KBM-7 (cell line): ENCODE measurements around the gene KRTDAP.

ENCODE experiments used
- DNase-seq: peaks from one replicate; pipeline ENCODE4 v3.0.0-alpha.2; 2015
- in situ Hi-C: fragments of 300-500 bp; cut with MboI; formaldehyde crosslinking; loops from 2 replicates; pipeline ENCODE4 v1.14.3; 2020; ENCODE audit warnings: low sequenced_read_pairs, low pct_unique_long_range_greater_than_20kb, mixed read lengths

Gene KRTDAP

DNA sequence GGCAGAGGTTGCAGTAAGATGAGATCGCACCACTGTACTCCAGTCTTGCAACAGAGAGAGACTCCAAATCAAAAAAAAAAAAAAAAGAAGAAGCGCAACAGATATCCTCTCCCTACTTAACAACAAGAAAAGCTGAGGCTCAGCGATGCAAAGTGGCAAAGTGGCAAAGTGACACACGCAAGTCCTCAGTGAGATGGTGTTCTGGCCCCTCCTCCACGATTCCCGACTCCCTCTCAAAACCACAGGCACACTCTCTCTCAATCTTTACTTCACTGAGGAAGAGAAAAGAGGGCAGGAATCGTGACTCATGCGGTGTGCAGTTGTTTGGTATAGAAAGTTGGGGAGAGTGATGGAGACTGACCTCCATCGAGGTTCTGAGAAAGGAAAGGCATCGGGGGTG, 29.7 kb downstream of the KRTDAP start:
- DNase-seq, result peak; percentile 36
- in situ Hi-C loops, result no loop called here

- in situ Hi-C loops, result no loop called here
- DNase-seq, result no peak
Measured at GRCh38 chr19:35459414-35460082, 30.7 kb downstream of the KRTDAP start.

DNA sequence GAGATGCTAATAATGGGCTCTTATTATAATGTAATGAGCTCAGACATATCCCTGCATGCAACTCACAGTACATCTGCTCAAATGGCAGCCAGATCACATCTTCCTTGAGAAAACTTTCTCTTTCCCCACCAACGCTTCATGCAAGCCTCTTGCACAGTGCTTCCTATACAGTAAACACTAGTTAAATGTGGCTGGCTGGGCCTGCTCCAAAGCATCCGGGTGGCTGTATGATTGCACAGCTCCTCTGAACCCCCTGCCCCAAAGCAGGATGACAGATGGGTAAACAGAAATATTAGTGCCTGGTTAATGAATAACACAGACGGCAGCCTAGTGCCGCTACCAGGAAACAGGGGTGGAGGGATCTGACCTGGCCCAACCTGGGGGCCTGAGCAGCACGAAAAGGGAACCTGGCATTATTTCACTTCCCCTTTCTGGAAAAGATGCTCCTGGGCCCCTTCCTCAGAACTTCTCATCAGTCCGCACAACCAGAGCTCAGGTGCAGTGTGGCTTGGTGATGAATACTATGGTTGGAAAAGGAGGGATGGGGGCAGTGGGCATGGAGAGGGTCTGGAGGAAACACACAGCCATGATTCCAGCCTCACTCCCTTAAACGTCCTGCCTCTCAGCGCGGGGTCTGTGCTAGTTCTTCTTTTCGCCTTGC, 31.4 kb downstream of the KRTDAP start:
- DNase-seq, result peak; percentile 74
- in situ Hi-C loops, result no loop called here

DNA sequence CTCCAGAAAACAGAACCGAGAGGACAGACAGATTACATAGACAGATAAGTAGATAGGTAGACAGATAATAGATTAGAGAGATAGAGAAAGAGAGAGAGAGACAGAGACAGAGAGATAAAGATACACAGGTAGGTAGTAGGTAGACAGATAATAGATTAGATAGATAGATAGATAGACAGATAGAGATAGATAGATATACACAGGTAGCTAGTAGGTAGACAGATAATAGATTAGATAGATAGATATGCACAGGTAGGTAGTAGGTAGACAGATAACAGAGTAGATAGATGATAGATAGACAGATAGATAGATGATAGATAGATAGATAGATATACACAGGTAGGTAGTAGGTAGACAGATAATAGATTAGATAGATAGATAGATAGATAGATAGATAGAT, 32.1 kb downstream of the KRTDAP start:
- in situ Hi-C loops, result no loop called here
- DNase-seq, result no peak

DNA sequence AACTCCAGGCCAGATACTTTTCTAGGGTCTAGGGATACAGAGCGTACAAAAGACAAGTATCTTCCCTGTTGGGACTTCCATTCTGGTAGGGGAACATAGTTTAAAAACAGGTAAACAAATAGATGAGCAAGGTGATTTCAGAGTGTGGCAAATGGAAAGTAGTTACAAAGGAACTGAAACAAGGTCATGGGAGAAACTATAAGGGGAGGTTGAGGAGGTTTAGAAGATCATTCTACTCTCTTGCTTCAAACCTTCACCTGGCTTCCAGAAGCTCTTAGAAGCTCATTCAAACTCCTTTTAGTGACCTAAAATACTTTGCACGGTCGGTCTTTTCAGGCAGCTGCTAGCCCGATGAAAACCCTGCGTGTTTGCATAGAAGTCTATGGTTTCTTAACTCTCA, 33.1 kb downstream of the KRTDAP start:
- no peak for DNase-seq

DNA sequence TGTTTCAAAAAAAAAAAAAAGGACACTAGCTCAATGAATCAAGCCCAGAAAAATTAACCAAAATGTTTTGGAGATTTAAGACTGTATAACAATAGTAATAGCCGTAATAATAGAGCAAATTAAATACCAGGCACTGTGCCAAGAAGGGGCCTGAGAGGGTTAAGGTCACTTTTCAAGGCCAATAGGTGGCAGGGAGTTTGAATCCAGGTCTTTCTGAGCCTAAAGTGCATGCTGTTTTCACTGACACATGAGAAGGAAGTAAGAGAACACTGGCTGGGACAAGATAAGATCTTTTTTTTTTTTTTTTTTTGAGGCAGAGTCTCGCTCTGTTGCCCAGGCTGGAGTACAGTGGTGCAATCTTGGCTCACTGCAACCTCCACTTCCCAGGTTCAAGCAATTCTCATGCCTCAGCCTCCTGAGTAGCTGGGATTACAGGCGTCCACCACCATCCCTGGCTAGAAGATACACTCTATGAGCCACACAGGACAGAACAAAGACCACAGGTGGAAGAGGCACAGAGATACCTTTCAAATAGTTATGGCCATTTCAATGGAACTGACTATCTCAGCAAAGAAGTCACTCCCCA, 34.6 kb downstream of the KRTDAP start:
- in situ Hi-C loops, result no loop called here

More for the DNA sequence above, 33.1 kb downstream of the KRTDAP start:
- in situ Hi-C loops, result no loop called here

DNA sequence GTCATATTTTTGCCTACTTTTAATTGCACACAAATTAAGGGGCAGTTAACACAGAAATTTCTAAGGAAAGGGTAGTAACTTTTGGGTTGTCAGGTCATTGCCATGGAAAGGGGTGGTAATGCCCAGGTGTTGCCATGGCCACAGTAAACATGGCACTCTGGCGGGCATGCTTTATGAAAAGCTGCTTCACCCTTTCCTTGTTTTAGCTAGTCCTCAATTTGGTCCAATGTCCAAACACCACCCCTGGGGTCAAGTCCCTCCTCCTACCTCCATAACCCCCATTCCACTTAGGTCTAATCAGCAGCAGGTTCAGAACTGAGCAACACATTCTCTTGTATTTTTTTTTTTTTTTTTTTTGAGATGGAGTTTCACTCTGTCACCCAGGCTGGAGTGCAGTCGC, 35.6 kb downstream of the KRTDAP start:
- DNase-seq, result no peak
- in situ Hi-C loops, result no loop called here

More for the DNA sequence above, 34.6 kb downstream of the KRTDAP start:
- DNase-seq, result peak; percentile 66

DNA sequence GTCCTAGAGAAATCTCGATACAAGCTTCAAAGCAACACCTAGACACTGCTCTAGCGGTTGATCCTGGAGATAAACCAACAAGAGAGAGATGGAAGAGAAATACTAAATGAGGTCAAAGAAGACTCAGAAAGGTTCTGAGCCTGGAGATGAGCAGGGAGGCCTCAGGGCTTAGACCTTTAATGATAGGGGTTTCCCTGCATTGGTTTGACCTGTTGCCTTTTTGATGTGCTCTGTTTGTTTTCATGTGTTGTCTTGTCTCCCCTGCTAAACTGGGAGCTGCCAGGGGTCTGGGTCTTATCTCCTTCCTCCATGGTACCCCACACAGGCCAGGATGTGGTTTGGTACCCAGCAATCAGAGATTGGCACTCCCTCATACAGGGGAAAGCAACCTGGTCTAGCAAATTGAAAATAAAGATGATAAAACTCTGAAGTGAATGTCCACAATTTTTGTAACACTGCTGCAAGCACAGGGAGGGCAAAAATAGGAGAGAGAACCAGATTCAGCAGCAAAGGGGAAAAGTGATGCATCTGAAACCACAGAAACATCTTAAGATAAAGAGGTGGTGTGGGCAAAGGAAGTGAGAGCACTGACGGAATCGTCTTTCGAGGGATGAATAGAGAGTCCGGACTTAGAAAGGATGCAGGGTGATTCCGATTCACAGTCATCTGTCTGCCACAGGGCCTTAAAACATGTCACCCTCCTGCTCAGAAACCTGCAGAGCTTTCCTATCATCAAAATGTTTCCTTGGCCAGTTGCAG, 38.7 kb downstream of the KRTDAP start:
- DNase-seq, result no peak
- in situ Hi-C loops, result no loop called here

DNA sequence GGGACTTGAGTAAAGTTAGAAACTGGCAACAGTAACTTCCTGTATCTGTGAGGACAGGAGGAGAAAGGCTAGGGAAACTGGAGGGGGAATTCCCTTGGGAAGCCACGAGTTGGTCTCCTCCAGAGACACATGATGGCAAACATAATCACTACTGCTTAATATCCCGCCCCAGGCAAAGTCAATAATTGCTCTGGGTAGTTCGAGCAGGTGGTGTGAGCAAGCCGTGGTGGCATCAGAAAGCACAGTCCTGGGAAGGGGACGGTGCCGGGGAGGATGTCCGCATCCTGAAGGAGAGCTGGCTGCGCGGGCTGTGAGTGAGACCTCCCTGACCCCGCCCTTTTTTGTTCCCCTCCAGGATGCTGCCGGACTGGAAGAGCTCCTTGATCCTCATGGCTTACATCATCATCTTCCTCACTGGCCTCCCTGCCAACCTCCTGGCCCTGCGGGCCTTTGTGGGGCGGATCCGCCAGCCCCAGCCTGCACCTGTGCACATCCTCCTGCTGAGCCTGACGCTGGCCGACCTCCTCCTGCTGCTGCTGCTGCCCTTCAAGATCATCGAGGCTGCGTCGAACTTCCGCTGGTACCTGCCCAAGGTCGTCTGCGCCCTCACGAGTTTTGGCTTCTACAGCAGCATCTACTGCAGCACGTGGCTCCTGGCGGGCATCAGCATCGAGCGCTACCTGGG, 40.8 kb downstream of the KRTDAP start:
- DNase-seq, result no peak
- in situ Hi-C loops, result no loop called here

GRCh38 chr19:35447606-35448469, 42.4 kb downstream of the KRTDAP start, which contains the start of gene FFAR2:
FFAR2 (plus strand) TSS chr19:35448257; CDS start chr19:35449715, 1,458 bp downstream.
- in situ Hi-C loops, result no loop called here
- no peak for DNase-seq

GRCh38 chr19:35445826-35446593, 44.3 kb downstream of the KRTDAP start:
- peak; percentile 15 for DNase-seq

DNA sequence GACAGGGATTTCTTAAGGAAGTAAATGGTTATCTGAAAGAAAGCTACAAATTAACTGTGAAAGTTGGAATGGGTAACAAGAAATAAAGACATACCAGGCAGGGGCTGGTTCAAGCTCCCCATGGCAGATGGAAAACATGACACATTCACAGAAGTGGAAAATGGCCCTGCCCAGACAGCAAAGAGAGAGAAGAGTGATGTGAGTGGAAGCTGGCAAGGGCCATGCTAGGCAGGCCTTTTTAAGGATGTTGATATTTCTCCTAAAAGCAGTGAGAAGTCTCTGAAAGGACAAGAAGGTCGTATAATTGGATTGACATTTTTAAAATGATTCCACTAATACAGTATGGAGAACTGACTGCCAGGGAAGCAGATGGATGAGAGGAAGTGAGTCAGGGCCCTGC, 45.5 kb downstream of the KRTDAP start:
- in situ Hi-C loops, result no loop called here
- no peak for DNase-seq

More at GRCh38 chr19:35445826-35446593, 44.3 kb downstream of the KRTDAP start:
- in situ Hi-C loops, result no loop called here

GRCh38 chr19:35442091-35442490, 48.2 kb downstream of the KRTDAP start:
- in situ Hi-C loops, result no loop called here
- DNase-seq, result peak; percentile 76

DNA sequence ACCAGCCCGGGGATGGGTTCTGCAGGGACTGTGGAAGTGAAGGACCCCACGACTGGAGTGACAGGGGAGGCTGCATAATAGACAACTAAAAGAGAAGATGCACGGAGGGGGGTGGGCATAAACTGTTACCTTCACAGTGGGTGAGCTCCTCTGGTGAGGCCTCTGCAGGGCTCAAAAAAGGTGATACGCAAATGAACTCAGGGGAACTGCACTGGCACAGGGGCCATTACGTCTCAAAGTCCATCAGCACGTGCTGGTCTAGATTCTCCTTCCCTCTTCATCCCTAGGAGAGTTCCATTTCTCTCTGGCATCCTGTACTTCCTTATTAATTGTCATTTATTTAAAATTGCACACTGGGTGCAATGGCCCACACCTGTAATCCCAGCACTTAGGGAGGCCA, 50.3 kb downstream of the KRTDAP start:
- no peak for DNase-seq
- in situ Hi-C loops, result no loop called here

DNA sequence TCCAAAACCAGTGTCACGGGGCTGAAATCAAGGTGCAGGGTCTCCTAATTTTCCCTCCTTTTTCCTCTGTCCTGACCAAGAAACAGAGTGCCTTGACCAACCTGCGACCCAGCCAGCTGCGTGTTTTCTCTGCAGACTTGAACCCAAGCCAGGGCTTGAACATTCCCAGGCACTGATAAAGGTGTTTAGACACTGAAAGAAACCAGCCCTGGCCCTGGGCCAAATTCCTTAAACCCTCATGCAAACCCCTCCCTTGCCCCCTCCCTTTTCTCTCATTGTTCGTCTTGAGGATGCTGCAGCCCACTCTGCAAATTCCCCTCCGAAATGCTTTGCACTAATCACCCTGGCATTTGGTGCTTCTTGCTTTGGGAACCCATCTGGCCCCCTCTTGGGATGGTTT, 51.7 kb downstream of the KRTDAP start:
- in situ Hi-C loops, result no loop called here
- DNase-seq, result no peak

DNA sequence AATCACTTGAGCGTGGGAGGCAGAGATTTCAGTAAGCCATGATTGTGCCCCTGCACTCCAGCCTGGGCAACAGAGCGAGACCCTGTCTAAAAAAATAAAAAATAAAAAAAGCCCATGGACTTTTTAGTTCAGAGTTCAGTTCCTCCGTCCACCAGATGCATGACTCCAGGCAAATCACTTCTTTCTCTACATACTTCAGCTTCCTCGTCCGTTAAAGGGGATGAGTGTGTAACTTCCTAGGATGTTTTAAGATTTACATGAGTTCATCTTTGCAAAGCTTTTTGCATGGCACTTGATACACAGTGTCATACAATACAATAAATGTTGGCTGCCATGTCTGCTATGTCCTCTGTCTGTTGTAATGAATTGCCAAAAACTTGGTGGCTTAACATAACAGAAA, 52.2 kb downstream of the KRTDAP start:
- in situ Hi-C loops, result no loop called here
- DNase-seq, result no peak

DNA sequence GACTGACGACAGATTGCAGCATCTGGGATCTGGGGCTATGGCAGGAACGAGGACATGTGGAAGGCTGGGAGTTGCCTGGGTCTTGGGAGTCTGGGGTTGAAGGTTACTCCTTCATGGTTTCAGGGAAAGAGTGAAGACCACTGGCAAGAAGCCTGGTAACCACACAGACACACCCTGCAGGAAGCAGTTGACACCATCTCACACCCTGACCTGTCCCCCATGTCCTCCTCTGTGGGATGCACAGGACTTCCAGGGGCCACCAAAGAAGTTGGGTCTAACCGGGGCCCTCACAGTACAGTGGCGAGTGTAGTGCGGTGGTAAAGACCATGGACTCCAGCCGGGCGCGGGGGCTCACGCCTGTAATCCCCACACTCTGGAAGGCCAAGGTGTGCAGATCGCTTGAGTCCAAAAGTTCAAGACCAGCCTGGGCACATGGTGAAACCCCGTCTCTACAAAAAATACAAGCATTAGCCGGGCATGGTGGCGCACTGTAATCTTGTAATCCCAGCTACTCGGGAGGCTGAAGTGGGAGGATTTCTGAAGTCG, 52.8 kb downstream of the KRTDAP start:
- DNase-seq, result no peak
- in situ Hi-C loops, result no loop called here
